OCI-LY1 (cell line): ENCODE measurements around the gene TAF9.

Source experiments
- CTCF ChIP-seq: fragments of 200-600 bp; sonication (generic), shearing (Covaris generic); IDR thresholded peaks from 2 replicates; pipeline ENCODE4 v1.5.1; 2017; ENCODE audit warnings: mild to moderate bottlenecking, antibody characterized with exemption, low read length, moderate library complexity, mixed read lengths
- EZH2 ChIP-seq: fragments of 200-600 bp; sonication (generic), shearing (Covaris generic); IDR thresholded peaks from 2 replicates; pipeline ENCODE4 v1.8.0; 2017; ENCODE audit warnings: borderline replicate concordance, mixed run types, mild to moderate bottlenecking, antibody characterized with exemption, low read length, moderate library complexity, mixed read lengths

GRCh38 chr5:69369340-69370121 lies at the start of gene TAF9, which contains the start of the genes AK6 and RAD17:
- TF ChIP-seq CTCF = no peak
- TF ChIP-seq EZH2 = no peak
